Tibial nerve (tissue), 4 donors: ENCODE results near the gene FMO5. TPM values are rescaled to one million over a fixed set of nuclear protein-coding genes. Genes with fewer than 3 reads are reported as not detected.

ENCODE experiments used
- DNase-seq, 2 donors: peaks; one replicate each; pipeline ENCODE4 v3.0.0-alpha.2; 2019; ENCODE audit warnings: low spot score in 2 of 2
- H3K27ac ChIP-seq, 4 donors: fragments of 200-600 bp; sonication (generic) in 3 of 4; one replicate each; pipeline ENCODE4 v1.5.1; 2017 to 2019; ENCODE audit warnings: mild to moderate bottlenecking in 1 of 4
- H3K27me3 ChIP-seq, 2 donors: fragments of 200-600 bp; sonication (generic) in 1 of 2; one replicate each; pipeline versions ENCODE4 v1.5.1 to v1.6.0; 2017 to 2019
- H3K36me3 ChIP-seq, 3 donors: fragments of 200-600 bp; sonication (generic); one replicate each; pipeline ENCODE4 v1.5.1; 2018 to 2019
- H3K4me1 ChIP-seq, 4 donors: fragments of 200-600 bp; sonication (generic) in 3 of 4; one replicate each; pipeline ENCODE4 v1.5.1; 2017 to 2019
- H3K4me3 ChIP-seq, 4 donors: fragments of 200-600 bp; sonication (generic) in 3 of 4; one replicate each; pipeline ENCODE4 v1.5.1; 2017 to 2019; ENCODE audit warnings: mild to moderate bottlenecking in 1 of 4, moderate library complexity in 1 of 4
- H3K9me3 ChIP-seq, 4 donors: fragments of 200-600 bp; sonication (generic) in 3 of 4; one replicate each; pipeline ENCODE4 v1.5.1; 2017 to 2019
- EP300 ChIP-seq, 2 donors: sonication (generic); formaldehyde crosslinking; IDR thresholded peaks; one replicate each; pipeline ENCODE4 v1.6.1; 2017; ENCODE audit warnings: antibody characterized with exemption in 2 of 2, mild to moderate bottlenecking in 1 of 2
- POLR2A ChIP-seq, 2 donors: fragments of 450-650 bp; IDR thresholded peaks; one replicate each; pipeline ENCODE4 v1.6.1; 2017; ENCODE audit warnings: antibody characterized with exemption in 2 of 2, mild to moderate bottlenecking in 2 of 2, moderate library complexity in 2 of 2
- WGBS, 2 donors: methylation state at CpG; one replicate each; pipeline ENCODE4 v1.1.5; 2018; 5-methylcytosine and 5-hydroxymethylcytosine counted together
- total RNA-seq, 4 donors: library from RNA; depleted of rRNA; stranded (reverse); fragments of >200 nt; gene quantifications; one replicate each; pipeline ENCODE4 v1.1.0, GENCODE V29; 2016
- TF ChIP-seq, protein P1 (sequence below), 5 experiments: fragments of 200-600 bp in 3 of 5; fragments of 450-650 bp in 2 of 5; sonication (generic) in 3 of 5; IDR thresholded peaks; one replicate each; pipeline ENCODE4 v1.5.1; 2016 to 2019; ENCODE audit warnings: antibody characterized with exemption in 5 of 5, mild to moderate bottlenecking in 3 of 5, moderate library complexity in 2 of 5

The FMO5 gene
- total RNA-seq, 4 donors from 2014 or later: 2.6 to 6.3 (median 3.0) TPM

DNA sequence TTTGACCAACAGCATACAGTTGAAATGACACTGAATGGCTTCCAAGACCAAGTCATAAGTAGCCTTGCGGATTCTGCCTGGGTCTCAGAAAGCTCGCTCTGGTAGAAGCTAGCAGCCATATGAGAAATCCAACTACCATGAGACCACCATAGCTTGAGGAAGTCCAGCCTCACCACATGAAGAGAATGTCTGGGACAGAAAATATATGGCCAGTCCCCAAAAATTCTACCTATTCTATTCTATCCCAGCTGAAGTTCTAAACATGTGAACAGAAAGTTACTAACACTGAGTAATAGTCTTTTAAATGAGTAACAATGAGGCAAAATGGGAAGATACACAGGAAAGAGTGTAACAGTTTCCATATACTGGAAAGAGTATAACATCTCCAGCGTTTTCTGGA is 9.0 kb downstream of the FMO5 start:
- peaks cover 0 to 8% (median 0%) of the 10 kb centered on the region in 3 donors for H3K36me3 ChIP-seq
- no peaks in the 10 kb centered on the region for H3K9me3 ChIP-seq
- H3K4me1 ChIP-seq: no peaks in the 10 kb centered on the region
- H3K27me3 ChIP-seq: no peaks in the 10 kb centered on the region
- no peak overlapping the region for H3K27ac ChIP-seq
- no peak overlapping the region for H3K4me3 ChIP-seq
- TF ChIP-seq, protein P1, sequence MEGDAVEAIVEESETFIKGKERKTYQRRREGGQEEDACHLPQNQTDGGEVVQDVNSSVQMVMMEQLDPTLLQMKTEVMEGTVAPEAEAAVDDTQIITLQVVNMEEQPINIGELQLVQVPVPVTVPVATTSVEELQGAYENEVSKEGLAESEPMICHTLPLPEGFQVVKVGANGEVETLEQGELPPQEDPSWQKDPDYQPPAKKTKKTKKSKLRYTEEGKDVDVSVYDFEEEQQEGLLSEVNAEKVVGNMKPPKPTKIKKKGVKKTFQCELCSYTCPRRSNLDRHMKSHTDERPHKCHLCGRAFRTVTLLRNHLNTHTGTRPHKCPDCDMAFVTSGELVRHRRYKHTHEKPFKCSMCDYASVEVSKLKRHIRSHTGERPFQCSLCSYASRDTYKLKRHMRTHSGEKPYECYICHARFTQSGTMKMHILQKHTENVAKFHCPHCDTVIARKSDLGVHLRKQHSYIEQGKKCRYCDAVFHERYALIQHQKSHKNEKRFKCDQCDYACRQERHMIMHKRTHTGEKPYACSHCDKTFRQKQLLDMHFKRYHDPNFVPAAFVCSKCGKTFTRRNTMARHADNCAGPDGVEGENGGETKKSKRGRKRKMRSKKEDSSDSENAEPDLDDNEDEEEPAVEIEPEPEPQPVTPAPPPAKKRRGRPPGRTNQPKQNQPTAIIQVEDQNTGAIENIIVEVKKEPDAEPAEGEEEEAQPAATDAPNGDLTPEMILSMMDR (IDR thresholded peaks at IDR 0.05): no peak
- no peak for TF ChIP-seq EP300 (IDR thresholded peaks at IDR 0.05)
- TF ChIP-seq POLR2A (IDR thresholded peaks at IDR 0.05): no peak
- no peak for DNase-seq
- 90 to 91% methylated on average over 3 of the region's 3 CpGs for WGBS, 2 donors

DNA sequence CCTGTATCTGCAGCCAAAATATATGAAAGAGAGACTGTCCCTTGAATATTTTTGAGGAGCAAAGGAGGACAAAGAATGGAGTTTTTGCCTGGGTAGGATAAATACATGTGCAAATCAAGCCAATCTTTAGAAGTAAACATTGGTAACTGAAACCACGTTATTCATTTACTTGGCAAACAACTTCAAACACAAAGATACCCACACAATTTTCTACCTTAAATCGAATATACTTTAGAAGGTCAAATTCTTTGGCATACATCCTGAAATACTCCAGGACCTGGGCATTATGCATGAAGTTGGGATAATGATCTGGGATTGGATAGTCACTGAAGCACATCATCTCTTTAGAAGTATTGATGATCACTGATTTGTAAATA is 9.6 kb downstream of the FMO5 start:
- Histone ChIP-seq H3K4me3 (no peak overlapping the region), H3K27ac (no peak overlapping the region), H3K27me3 (no peaks in the 10 kb centered on the region), H3K4me1 (no peaks in the 10 kb centered on the region), H3K36me3 (peaks cover 0 to 8% (median 0%) of the 10 kb centered on the region in 3 donors), H3K9me3 (no peaks in the 10 kb centered on the region)
- DNase-seq: no peak
- TF ChIP-seq, protein P1 (IDR thresholded peaks at IDR 0.05): no peak
- 57 to 59% methylated on average over 2 of the region's 2 CpGs for WGBS, 2 donors

DNA sequence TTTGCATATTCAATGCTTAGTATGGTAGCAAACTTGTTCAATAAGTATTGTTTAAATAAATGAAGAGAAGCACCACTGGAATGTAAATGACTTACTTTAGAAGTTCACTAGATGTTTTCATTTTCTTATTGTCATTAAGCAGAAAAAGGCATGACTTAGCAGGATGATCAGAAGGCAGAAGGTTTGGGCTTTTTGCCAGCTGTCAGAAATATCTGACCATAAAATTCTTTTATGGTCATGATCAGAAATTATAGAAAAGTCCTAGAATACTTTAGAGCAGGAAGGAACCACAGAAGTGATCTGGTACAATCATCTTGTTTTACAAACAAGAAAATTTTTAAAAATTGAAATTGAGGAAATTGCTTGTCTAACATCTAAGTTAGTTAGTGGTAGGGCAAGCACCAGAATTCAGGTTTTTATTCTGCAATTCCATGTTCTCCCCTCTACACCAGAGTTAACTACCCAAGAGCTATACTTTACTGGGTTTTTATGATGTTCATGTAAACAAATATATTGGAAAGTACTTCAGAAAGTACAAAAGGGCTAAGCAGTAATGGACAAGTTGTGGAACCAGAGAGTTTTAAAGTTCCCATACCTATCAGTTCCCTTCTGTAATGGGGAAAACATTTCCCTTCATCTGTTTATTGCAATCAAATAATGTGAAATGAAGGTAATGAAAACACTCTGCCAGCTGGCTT is 10.1 kb downstream of the FMO5 start:
- Histone ChIP-seq H3K4me1 (no peaks in the 10 kb centered on the region), H3K36me3 (peaks cover 0 to 8% (median 0%) of the 10 kb centered on the region in 3 donors), H3K27me3 (no peaks in the 10 kb centered on the region), H3K9me3 (no peaks in the 10 kb centered on the region), H3K27ac (no peak overlapping the region), H3K4me3 (no peak overlapping the region)
- DNase-seq: no peak
- TF ChIP-seq POLR2A (IDR thresholded peaks at IDR 0.05) (no peak), EP300 (IDR thresholded peaks at IDR 0.05) (no peak)
- TF ChIP-seq, protein P1 (IDR thresholded peaks at IDR 0.05): no peak

DNA sequence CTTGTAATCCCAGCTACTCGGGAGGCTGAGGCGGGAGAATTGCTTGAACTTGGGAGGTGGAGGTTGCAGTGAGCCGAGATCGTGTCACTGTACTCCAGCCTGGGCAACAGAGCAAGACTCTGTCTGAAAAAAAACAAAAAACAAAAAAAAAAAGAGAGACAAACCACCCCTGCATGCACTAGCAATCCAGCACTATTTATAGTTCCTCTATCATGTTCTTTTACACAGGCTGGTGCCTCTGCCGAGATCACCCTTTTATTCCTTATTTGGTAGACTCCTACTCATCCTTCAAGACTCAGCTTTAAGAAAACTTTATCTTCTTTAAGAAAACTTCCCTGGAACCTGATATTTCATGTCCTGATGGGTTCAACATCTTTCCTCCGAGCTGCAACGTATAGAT is 10.8 kb downstream of the FMO5 start:
- peaks cover 0 to 8% (median 0%) of the 10 kb centered on the region in 3 donors for H3K36me3 ChIP-seq
- TF ChIP-seq EP300 (IDR thresholded peaks at IDR 0.05) (no peak), POLR2A (IDR thresholded peaks at IDR 0.05) (no peak)
- TF ChIP-seq, protein P1 (IDR thresholded peaks at IDR 0.05): no peak
- no peaks in the 10 kb centered on the region for H3K27me3 ChIP-seq
- H3K4me3 ChIP-seq: no peak overlapping the region
- WGBS, 2 donors: 85% methylated on average over 7 of the region's 7 CpGs
- no peaks in the 10 kb centered on the region for H3K4me1 ChIP-seq
- no peak overlapping the region for H3K27ac ChIP-seq
- H3K9me3 ChIP-seq: no peaks in the 10 kb centered on the region
- DNase-seq: no peak

DNA sequence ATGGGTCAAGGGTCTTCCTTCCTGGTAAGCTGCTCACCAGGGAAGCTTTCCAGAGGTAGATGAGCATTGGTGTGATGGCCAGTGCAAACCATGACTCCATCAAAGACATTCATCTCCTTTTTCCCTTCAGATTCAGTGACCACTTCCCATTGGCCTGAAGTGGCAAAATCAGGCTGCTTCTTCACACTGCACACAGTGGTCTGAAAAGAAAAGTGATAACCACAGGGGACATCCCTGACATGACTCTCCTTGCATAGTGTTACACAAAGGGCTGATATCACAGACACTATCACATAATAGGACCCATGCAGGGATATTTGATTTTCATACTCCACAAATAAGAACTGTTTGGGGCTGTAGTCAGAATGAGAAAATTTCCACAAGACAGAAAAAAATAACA is 11.9 kb downstream of the FMO5 start:
- no peak for DNase-seq
- Histone ChIP-seq H3K4me1 (no peaks in the 10 kb centered on the region), H3K36me3 (peaks cover 0 to 16% (median 0%) of the 10 kb centered on the region in 3 donors), H3K27ac (no peak overlapping the region), H3K9me3 (no peaks in the 10 kb centered on the region), H3K27me3 (no peaks in the 10 kb centered on the region), H3K4me3 (no peak overlapping the region)
- TF ChIP-seq, protein P1 (IDR thresholded peaks at IDR 0.05): no peak
- no peak for TF ChIP-seq EP300 (IDR thresholded peaks at IDR 0.05)
- no peak for TF ChIP-seq POLR2A (IDR thresholded peaks at IDR 0.05)
